T-helper 1 cell treated with Interleukin-12 subunit alpha and Interleukin-12 subunit beta and Interleukin-4 antibody, amounts not matched to agents 30 μg/mL and 1 μg/mL, for 36 hours (primary cell): ENCODE measurements around the gene BICC1.

Experiments used
- H3K27ac Mint-ChIP-seq: one replicate; pipeline ENCODE4 v1.8.0; 2021; ENCODE audit warnings: mild to moderate bottlenecking, mixed read lengths
- H3K27me3 Mint-ChIP-seq: one replicate; pipeline ENCODE4 v1.8.0; 2021; ENCODE audit warnings: low read depth, mixed read lengths
- H3K36me3 Mint-ChIP-seq: one replicate; pipeline ENCODE4 v1.8.0; 2021; ENCODE audit warnings: low read depth, mixed read lengths
- H3K4me1 Mint-ChIP-seq: one replicate; pipeline ENCODE4 v1.8.0; 2021; ENCODE audit warnings: low read depth, mixed read lengths
- H3K4me3 Mint-ChIP-seq: one replicate; pipeline ENCODE4 v1.8.0; 2021; ENCODE audit warnings: mild to moderate bottlenecking, moderate library complexity, mixed read lengths
- H3K9me3 Mint-ChIP-seq: one replicate; pipeline ENCODE4 v1.8.0; 2021; ENCODE audit warnings: mixed read lengths

BICC1 gene

GRCh38 chr10:58660575-58661255 is 148.0 kb downstream of the BICC1 start:
- peaks cover 18% of the 10 kb centered on the region for H3K9me3 Mint-ChIP-seq
- H3K27ac Mint-ChIP-seq = no peak overlapping the region
- no peak overlapping the region for H3K4me3 Mint-ChIP-seq

GRCh38 chr10:58661336-58661735 is 148.7 kb downstream of the BICC1 start:
- Mint-ChIP-seq H3K27ac (no peak overlapping the region), H3K27me3 (no peaks in the 10 kb centered on the region), H3K4me3 (no peak overlapping the region), H3K4me1 (no peaks in the 10 kb centered on the region), H3K36me3 (no peaks in the 10 kb centered on the region), H3K9me3 (peaks cover 18% of the 10 kb centered on the region)

More at GRCh38 chr10:58660575-58661255, 148.0 kb downstream of the BICC1 start:
- no peaks in the 10 kb centered on the region for H3K27me3 Mint-ChIP-seq
- H3K4me1 Mint-ChIP-seq = no peaks in the 10 kb centered on the region
- no peaks in the 10 kb centered on the region for H3K36me3 Mint-ChIP-seq

- H3K4me3 Mint-ChIP-seq = no peak overlapping the region
- no peaks in the 10 kb centered on the region for H3K27me3 Mint-ChIP-seq
- H3K4me1 Mint-ChIP-seq = no peaks in the 10 kb centered on the region
- H3K27ac Mint-ChIP-seq = no peak overlapping the region
- H3K9me3 Mint-ChIP-seq = peaks cover 18% of the 10 kb centered on the region
- no peaks in the 10 kb centered on the region for H3K36me3 Mint-ChIP-seq
These were observed 149.2 kb downstream of the BICC1 start for GRCh38 chr10:58661902-58662301.

- no peaks in the 10 kb centered on the region for H3K27me3 Mint-ChIP-seq
- no peaks in the 10 kb centered on the region for H3K36me3 Mint-ChIP-seq
- H3K4me3 Mint-ChIP-seq = no peak overlapping the region
- H3K27ac Mint-ChIP-seq = no peak overlapping the region
- H3K9me3 Mint-ChIP-seq = peaks cover 18% of the 10 kb centered on the region
- H3K4me1 Mint-ChIP-seq = no peaks in the 10 kb centered on the region
These were observed 149.6 kb downstream of the BICC1 start for GRCh38 chr10:58662314-58662713.

- no peaks in the 10 kb centered on the region for H3K27me3 Mint-ChIP-seq
- peaks cover 18% of the 10 kb centered on the region for H3K9me3 Mint-ChIP-seq
- no peaks in the 10 kb centered on the region for H3K4me1 Mint-ChIP-seq
- no peak overlapping the region for H3K27ac Mint-ChIP-seq
- H3K4me3 Mint-ChIP-seq = no peak overlapping the region
- no peaks in the 10 kb centered on the region for H3K36me3 Mint-ChIP-seq
These were observed 152.7 kb downstream of the BICC1 start for GRCh38 chr10:58665361-58665760.

GRCh38 chr10:58666024-58666423 is 153.4 kb downstream of the BICC1 start:
- peaks cover 15% of the 10 kb centered on the region for H3K9me3 Mint-ChIP-seq
- no peak overlapping the region for H3K27ac Mint-ChIP-seq
- no peak overlapping the region for H3K4me3 Mint-ChIP-seq
- H3K27me3 Mint-ChIP-seq = no peaks in the 10 kb centered on the region
- H3K36me3 Mint-ChIP-seq = no peaks in the 10 kb centered on the region
- no peaks in the 10 kb centered on the region for H3K4me1 Mint-ChIP-seq

GRCh38 chr10:58667658-58668310 is 155.1 kb downstream of the BICC1 start:
- H3K36me3 Mint-ChIP-seq = no peaks in the 10 kb centered on the region
- H3K4me1 Mint-ChIP-seq = no peaks in the 10 kb centered on the region
- no peak overlapping the region for H3K4me3 Mint-ChIP-seq
- no peaks in the 10 kb centered on the region for H3K27me3 Mint-ChIP-seq
- H3K9me3 Mint-ChIP-seq = peaks cover 14% of the 10 kb centered on the region
- no peak overlapping the region for H3K27ac Mint-ChIP-seq

GRCh38 chr10:58672845-58673244 is 160.2 kb downstream of the BICC1 start:
- H3K4me3 Mint-ChIP-seq = no peak overlapping the region
- no peaks in the 10 kb centered on the region for H3K9me3 Mint-ChIP-seq
- no peaks in the 10 kb centered on the region for H3K4me1 Mint-ChIP-seq
- no peak overlapping the region for H3K27ac Mint-ChIP-seq
- no peaks in the 10 kb centered on the region for H3K27me3 Mint-ChIP-seq
- no peaks in the 10 kb centered on the region for H3K36me3 Mint-ChIP-seq

- H3K4me3 Mint-ChIP-seq = no peak overlapping the region
- no peaks in the 10 kb centered on the region for H3K27me3 Mint-ChIP-seq
- no peaks in the 10 kb centered on the region for H3K4me1 Mint-ChIP-seq
- no peak overlapping the region for H3K27ac Mint-ChIP-seq
- H3K36me3 Mint-ChIP-seq = no peaks in the 10 kb centered on the region
- no peaks in the 10 kb centered on the region for H3K9me3 Mint-ChIP-seq
These were observed 161.6 kb downstream of the BICC1 start for GRCh38 chr10:58674251-58674650.

- Mint-ChIP-seq H3K4me3 (no peak overlapping the region), H3K36me3 (no peaks in the 10 kb centered on the region), H3K9me3 (peaks cover 4% of the 10 kb centered on the region), H3K27me3 (no peaks in the 10 kb centered on the region), H3K27ac (no peak overlapping the region), H3K4me1 (no peaks in the 10 kb centered on the region)
These were observed 162.6 kb downstream of the BICC1 start for GRCh38 chr10:58675321-58675720.

GRCh38 chr10:58691528-58691927 is 178.9 kb downstream of the BICC1 start:
- H3K27ac Mint-ChIP-seq = no peak overlapping the region
- peaks cover 13% of the 10 kb centered on the region for H3K9me3 Mint-ChIP-seq
- no peaks in the 10 kb centered on the region for H3K4me1 Mint-ChIP-seq
- H3K36me3 Mint-ChIP-seq = no peaks in the 10 kb centered on the region
- H3K4me3 Mint-ChIP-seq = no peak overlapping the region
- no peaks in the 10 kb centered on the region for H3K27me3 Mint-ChIP-seq

- Mint-ChIP-seq H3K9me3 (peaks cover 13% of the 10 kb centered on the region), H3K27me3 (no peaks in the 10 kb centered on the region), H3K36me3 (no peaks in the 10 kb centered on the region), H3K27ac (no peak overlapping the region), H3K4me3 (no peak overlapping the region), H3K4me1 (no peaks in the 10 kb centered on the region)
These were observed 181.2 kb downstream of the BICC1 start for GRCh38 chr10:58693919-58694318.

- H3K4me1 Mint-ChIP-seq = no peaks in the 10 kb centered on the region
- H3K27ac Mint-ChIP-seq = no peak overlapping the region
- H3K36me3 Mint-ChIP-seq = no peaks in the 10 kb centered on the region
- no peaks in the 10 kb centered on the region for H3K27me3 Mint-ChIP-seq
- H3K4me3 Mint-ChIP-seq = no peak overlapping the region
- peaks cover 10% of the 10 kb centered on the region for H3K9me3 Mint-ChIP-seq
These were observed 182.3 kb downstream of the BICC1 start for GRCh38 chr10:58695022-58695421.

GRCh38 chr10:58696736-58697135 is 184.1 kb downstream of the BICC1 start:
- peaks cover 9% of the 10 kb centered on the region for H3K9me3 Mint-ChIP-seq
- no peaks in the 10 kb centered on the region for H3K36me3 Mint-ChIP-seq
- no peak overlapping the region for H3K4me3 Mint-ChIP-seq
- H3K4me1 Mint-ChIP-seq = no peaks in the 10 kb centered on the region
- H3K27ac Mint-ChIP-seq = no peak overlapping the region
- H3K27me3 Mint-ChIP-seq = no peaks in the 10 kb centered on the region

- Mint-ChIP-seq H3K9me3 (peaks cover 6% of the 10 kb centered on the region), H3K4me3 (no peak overlapping the region), H3K4me1 (no peaks in the 10 kb centered on the region), H3K27ac (no peak overlapping the region), H3K27me3 (no peaks in the 10 kb centered on the region), H3K36me3 (no peaks in the 10 kb centered on the region)
These were observed 185.0 kb downstream of the BICC1 start for GRCh38 chr10:58697691-58698090.
